Natural killer cell treated with Interleukin-12 subunit alpha and Interleukin-12 subunit beta and Interleukin-15 and Interleukin-18, amount 100 ng/mL, for 72 hours (primary cell): ENCODE measurements around the gene ETS1. TPM values are rescaled to one million over a fixed set of nuclear protein-coding genes. Genes with fewer than 3 reads are reported as not detected.
A peak's percentile ranks its signal among the peaks of the same experiment; 100 is the strongest.

Experiments
- ATAC-seq, 2 donors: fragments of 150-1000 bp; cut with Tn5 transposase in 1 of 2; sonication (Bioruptor Pico), chemical (Tn5 transposase) in 1 of 2; 2 replicates each; pipeline ENCODE4 v1.10.0; 2021
- DNase-seq: peaks from one replicate; pipeline ENCODE4 v3.0.0; 2022; ENCODE audit warnings: low spot score
- H3K27ac Mint-ChIP-seq, 2 donors: 1 replicate in 1 of 2; 2 replicates in 1 of 2; pipeline ENCODE4 v1.8.0; 2022; ENCODE audit warnings: mixed read lengths in 2 of 2, mild to moderate bottlenecking in 1 of 2, moderate library complexity in 1 of 2
- H3K27me3 Mint-ChIP-seq, 2 donors: 1 replicate in 1 of 2; 2 replicates in 1 of 2; pipeline ENCODE4 v1.8.0; 2022; ENCODE audit warnings: mixed read lengths in 2 of 2
- H3K36me3 Mint-ChIP-seq: one replicate; pipeline ENCODE4 v1.8.0; 2022; ENCODE audit warnings: mixed read lengths
- H3K4me1 Mint-ChIP-seq, 2 donors: 1 replicate in 1 of 2; 2 replicates in 1 of 2; pipeline ENCODE4 v1.8.0; 2022; ENCODE audit warnings: low read depth in 2 of 2, mixed read lengths in 2 of 2, mild to moderate bottlenecking in 1 of 2
- H3K4me3 Mint-ChIP-seq: one replicate; pipeline ENCODE4 v1.8.0; 2022; ENCODE audit warnings: mixed read lengths
- H3K9me3 Mint-ChIP-seq: 2 replicates; pipeline ENCODE4 v1.8.0; 2022; ENCODE audit warnings: mixed read lengths
- total RNA-seq, 2 donors: library from RNA; stranded (reverse); gene quantifications; one replicate each; pipeline ENCODE4 v1.2.3, GENCODE V29; 2022

ETS1 gene
- total RNA-seq, 2 donors from 2014 or later = 521 to 738 TPM

DNA sequence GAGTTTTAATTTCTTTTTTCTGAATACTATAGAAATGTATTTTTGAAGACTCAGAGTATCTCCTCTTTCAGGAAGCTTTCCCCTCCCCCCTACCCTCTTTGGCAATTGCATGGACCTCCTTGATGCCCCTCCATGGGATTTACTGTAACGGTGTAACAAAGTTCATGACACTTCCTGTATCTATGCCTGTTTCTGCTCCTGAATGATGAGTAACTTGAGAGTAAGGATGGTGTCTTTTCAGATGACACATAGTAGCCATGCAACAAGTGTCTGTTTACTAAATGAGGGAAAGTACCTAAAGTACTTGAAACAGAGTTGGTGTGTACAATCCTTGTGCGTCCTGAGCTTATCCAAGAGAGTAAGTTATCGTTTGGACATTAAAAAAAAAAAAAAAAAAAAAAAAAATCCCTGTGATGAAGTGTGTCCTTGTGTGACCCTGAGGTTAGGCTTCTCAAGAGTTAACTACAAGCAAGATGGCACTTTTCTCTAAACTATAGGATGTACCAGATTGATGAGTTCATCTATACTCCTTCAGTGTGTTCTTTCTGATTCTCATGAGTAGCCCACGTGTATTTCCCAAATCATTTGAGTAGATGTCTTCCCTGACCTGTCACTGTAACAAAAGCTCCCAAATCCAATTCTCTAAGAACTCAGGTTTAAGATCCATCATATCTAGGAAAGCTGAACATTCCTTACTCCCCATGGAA lies 7.4 kb downstream of the ETS1 start:
- H3K27ac Mint-ChIP-seq = peak overlapping the region; percentile 91 to 95
- peaks cover 44 to 50% of the 10 kb centered on the region in 2 donors for H3K4me1 Mint-ChIP-seq
- peaks cover 4 to 7% of the 10 kb centered on the region in 2 donors for H3K27me3 Mint-ChIP-seq
- DNase-seq = no peak
- no peaks in the 10 kb centered on the region for H3K9me3 Mint-ChIP-seq
- peak; percentile 93 to 94 for ATAC-seq
- H3K36me3 Mint-ChIP-seq = no peaks in the 10 kb centered on the region
- H3K4me3 Mint-ChIP-seq = peak overlapping the region; percentile 69

DNA sequence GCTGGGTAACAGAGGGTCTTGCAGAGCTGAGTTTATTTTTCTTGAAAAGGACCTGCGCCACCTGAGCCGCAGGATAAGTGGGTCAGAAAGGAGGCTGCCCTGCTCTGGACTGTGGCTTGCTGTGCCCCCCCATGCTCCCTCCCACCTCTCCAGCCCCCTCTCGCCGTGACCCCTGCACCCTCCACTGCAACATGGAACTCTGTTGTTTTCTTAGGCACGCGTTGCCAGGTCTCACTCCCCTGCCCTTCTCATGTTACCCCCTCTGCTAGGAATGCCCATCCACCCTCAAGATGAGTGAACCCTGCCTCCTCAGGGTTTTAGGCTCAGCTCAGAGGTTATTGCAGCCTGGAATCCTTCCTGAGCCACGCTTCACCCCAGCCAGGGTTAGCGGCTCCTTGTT lies 10.8 kb downstream of the ETS1 start:
- H3K9me3 Mint-ChIP-seq = peaks cover 3% of the 10 kb centered on the region
- peaks cover 0 to 2% of the 10 kb centered on the region in 2 donors for H3K27me3 Mint-ChIP-seq
- peaks cover 41 to 45% of the 10 kb centered on the region in 2 donors for H3K4me1 Mint-ChIP-seq
- ATAC-seq (no peak), DNase-seq (no peak)
- H3K27ac Mint-ChIP-seq = peak overlapping the region in 1 of 2 donors; percentile 57
- H3K36me3 Mint-ChIP-seq = no peaks in the 10 kb centered on the region
- no peak overlapping the region for H3K4me3 Mint-ChIP-seq

DNA sequence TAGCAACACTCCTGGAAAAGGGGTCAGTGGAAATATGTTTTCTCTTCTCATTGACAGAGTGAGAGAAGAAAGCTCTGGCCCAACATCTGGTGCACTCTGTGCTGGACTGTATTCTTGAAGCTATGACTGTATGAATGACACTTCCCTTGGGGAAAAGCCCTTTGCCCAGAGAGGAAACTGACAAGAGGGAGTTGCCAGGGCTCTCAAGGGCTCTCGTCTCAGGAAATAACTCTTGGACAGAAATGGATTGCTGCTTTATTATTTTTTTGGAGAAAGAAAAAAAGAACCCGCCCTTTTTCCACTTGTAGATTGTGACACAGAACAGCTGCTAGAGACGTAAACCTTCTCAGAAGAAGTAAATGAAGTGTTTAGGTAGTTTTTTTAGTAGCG lies 11.4 kb downstream of the ETS1 start:
- Mint-ChIP-seq H3K4me3 (peak overlapping the region; percentile 45), H3K36me3 (no peaks in the 10 kb centered on the region), H3K4me1 (peaks cover 35 to 42% of the 10 kb centered on the region in 2 donors), H3K27me3 (peaks cover 0 to 2% of the 10 kb centered on the region in 2 donors), H3K27ac (peak overlapping the region in 1 of 2 donors; percentile 53), H3K9me3 (peaks cover 3% of the 10 kb centered on the region)
- ATAC-seq (peak in 1 of 2 donors; percentile 30), DNase-seq (no peak)

DNA sequence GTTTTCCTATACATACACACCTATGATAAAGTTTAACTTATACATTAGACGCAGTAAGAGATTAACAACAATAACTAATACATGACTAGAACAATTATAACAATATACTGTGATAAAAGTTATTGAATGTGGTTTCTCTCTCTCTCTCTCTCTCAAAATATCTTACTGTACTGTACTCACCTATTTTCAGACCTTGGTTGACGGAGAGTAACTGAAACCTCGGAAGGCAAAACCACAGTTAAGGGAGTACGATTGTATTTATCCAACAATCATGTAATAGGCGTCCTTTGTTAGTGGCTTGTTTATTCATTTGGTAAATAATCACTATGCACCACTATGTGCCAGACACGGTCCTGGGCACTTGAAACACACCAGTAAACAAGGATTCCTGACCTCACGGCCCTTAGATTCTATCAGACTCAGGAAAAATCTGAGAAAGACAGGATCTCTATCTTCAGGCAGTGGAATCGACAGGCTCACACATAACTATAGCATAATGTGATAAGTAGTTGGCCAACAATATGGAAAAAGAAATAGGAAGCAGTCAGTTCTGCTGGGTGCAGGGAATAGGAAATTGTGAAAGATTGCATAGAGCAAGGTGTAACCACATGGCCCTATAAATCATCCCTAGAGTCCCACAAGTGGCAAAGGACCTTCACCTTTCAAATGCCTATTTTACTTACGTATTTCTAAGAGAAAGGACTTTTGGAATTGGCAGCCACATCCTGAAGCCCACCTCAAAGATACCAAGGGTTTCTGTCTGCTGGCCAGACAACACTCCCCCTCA lies 12.0 kb downstream of the ETS1 start:
- DNase-seq = no peak
- Mint-ChIP-seq H3K27ac (peak overlapping the region; percentile 7 to 53), H3K9me3 (peaks cover 3% of the 10 kb centered on the region), H3K27me3 (peaks cover 0 to 2% of the 10 kb centered on the region in 2 donors), H3K4me3 (peak overlapping the region; percentile 45), H3K36me3 (no peaks in the 10 kb centered on the region), H3K4me1 (peaks cover 29 to 36% of the 10 kb centered on the region in 2 donors)
- no peak for ATAC-seq

DNA sequence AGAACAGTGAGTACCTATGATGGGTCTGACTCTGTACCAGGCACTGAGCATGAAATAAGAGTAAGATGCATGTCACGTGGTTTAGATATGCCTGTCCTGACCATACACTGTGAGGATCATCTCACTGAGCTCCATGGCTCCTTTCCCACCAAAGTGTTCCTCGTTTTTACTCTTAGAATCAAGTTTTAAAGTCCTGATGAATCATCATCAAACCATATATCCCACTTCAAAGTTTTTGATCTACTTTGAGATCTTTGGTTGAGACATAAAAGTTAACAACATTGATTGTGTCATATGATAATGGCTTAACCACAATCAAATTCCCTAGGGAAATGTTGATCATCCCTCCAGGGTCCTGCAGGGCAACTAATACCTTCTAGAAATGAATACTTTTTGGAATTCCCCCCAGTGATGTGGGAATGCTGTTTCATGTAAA lies 12.8 kb downstream of the ETS1 start:
- peaks cover 21 to 29% of the 10 kb centered on the region in 2 donors for H3K4me1 Mint-ChIP-seq
- no peak overlapping the region for H3K4me3 Mint-ChIP-seq
- DNase-seq (no peak), ATAC-seq (no peak)
- H3K9me3 Mint-ChIP-seq = peaks cover 3% of the 10 kb centered on the region
- peaks cover 0 to 2% of the 10 kb centered on the region in 2 donors for H3K27me3 Mint-ChIP-seq
- peak overlapping the region in 1 of 2 donors; percentile 53 for H3K27ac Mint-ChIP-seq
- H3K36me3 Mint-ChIP-seq = no peaks in the 10 kb centered on the region

DNA sequence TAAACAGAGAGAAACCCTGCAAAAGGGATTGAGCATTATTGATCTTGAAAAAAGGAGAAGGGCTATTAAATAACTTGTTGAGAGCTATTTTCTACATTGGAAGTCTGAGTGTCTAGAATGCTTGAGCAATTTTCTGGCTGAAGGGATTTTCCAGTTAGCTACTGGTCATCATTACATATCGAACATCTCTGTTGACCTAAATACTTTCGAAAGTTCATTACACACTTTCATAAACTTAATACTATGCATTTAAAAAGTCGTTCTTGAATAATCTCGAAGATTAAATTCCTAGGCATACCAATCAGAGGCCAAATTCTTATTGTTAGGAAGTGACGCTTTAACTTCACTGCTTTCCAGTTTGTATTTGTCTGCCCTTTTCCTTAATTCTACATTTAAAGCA lies 13.7 kb downstream of the ETS1 start:
- DNase-seq (no peak), ATAC-seq (no peak)
- no peaks in the 10 kb centered on the region for H3K36me3 Mint-ChIP-seq
- peaks cover 0 to 2% of the 10 kb centered on the region in 2 donors for H3K27me3 Mint-ChIP-seq
- H3K4me1 Mint-ChIP-seq = peaks cover 20 to 29% of the 10 kb centered on the region in 2 donors
- H3K9me3 Mint-ChIP-seq = peaks cover 3% of the 10 kb centered on the region
- peak overlapping the region in 1 of 2 donors; percentile 26 for H3K27ac Mint-ChIP-seq
- H3K4me3 Mint-ChIP-seq = no peak overlapping the region

DNA sequence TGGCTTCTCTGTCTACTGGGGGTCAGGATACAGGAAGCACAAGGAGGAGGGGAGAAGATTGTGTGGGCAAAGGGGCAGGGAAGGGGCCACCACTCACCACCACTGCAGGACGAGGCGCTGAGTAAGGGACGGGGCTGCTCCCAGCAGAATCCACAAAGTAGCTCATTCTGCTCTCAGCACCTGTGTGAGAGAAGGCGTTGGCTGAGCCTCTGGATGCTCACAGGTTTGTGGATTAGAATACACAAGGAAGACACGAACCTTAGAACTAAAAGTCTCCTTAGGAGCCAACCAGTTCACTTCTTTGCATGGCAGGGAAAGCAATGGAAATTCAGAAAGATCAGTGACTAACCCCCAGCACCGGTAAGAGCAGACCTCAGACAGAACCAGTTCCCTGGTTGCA lies 14.4 kb downstream of the ETS1 start:
- Mint-ChIP-seq H3K9me3 (peaks cover 3% of the 10 kb centered on the region), H3K4me1 (peaks cover 20 to 29% of the 10 kb centered on the region in 2 donors), H3K27me3 (peaks cover 0 to 2% of the 10 kb centered on the region in 2 donors), H3K4me3 (no peak overlapping the region), H3K27ac (peak overlapping the region in 1 of 2 donors; percentile 26), H3K36me3 (no peaks in the 10 kb centered on the region)
- no peak for ATAC-seq
- DNase-seq = no peak

DNA sequence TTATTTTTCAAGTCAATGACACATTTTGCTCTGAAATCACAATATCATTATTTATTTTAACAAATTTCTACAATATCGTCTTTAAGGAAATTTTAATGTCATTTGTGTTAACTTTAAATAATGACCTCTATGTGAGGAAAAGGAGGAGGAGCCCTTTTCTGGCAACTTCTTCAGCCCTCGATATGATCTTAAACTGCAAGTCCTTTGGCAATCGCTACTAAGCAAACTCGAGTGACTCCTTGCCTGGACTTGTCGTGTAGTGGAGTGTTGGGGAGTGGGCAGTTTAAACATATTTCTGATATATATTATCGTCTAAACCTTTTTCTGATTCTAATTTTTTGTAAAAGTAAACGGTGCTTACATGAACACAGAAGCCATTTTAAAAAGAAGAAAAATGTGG lies 16.7 kb downstream of the ETS1 start:
- H3K4me1 Mint-ChIP-seq = peaks cover 20 to 29% of the 10 kb centered on the region in 2 donors
- DNase-seq (no peak), ATAC-seq (no peak)
- H3K4me3 Mint-ChIP-seq = no peak overlapping the region
- no peaks in the 10 kb centered on the region for H3K27me3 Mint-ChIP-seq
- peaks cover 3% of the 10 kb centered on the region for H3K9me3 Mint-ChIP-seq
- no peak overlapping the region for H3K27ac Mint-ChIP-seq
- no peaks in the 10 kb centered on the region for H3K36me3 Mint-ChIP-seq

DNA sequence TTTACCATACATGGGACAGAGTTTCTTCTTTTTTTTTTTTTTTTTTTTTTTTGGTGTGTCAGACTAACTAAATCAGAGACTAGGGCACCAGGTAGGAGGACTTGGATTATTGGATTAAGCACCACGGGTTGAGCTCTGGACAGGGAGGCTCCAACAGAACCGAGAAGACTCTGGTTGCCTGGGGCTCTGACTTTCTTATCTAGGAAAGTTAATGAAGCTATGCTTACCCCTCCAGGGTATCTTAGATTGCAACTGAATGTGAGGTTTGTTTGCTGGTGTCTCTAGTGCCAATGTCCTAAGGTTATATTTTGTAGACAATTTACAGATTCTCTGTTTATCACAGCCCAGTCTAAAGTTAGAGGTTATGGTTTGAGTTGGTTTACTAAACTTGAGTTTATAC lies 18.1 kb downstream of the ETS1 start:
- H3K4me1 Mint-ChIP-seq = peaks cover 8 to 16% of the 10 kb centered on the region in 2 donors
- no peaks in the 10 kb centered on the region for H3K27me3 Mint-ChIP-seq
- DNase-seq = no peak
- no peak overlapping the region for H3K4me3 Mint-ChIP-seq
- H3K27ac Mint-ChIP-seq = no peak overlapping the region
- no peak for ATAC-seq
- peaks cover 3% of the 10 kb centered on the region for H3K9me3 Mint-ChIP-seq
- H3K36me3 Mint-ChIP-seq = no peaks in the 10 kb centered on the region

DNA sequence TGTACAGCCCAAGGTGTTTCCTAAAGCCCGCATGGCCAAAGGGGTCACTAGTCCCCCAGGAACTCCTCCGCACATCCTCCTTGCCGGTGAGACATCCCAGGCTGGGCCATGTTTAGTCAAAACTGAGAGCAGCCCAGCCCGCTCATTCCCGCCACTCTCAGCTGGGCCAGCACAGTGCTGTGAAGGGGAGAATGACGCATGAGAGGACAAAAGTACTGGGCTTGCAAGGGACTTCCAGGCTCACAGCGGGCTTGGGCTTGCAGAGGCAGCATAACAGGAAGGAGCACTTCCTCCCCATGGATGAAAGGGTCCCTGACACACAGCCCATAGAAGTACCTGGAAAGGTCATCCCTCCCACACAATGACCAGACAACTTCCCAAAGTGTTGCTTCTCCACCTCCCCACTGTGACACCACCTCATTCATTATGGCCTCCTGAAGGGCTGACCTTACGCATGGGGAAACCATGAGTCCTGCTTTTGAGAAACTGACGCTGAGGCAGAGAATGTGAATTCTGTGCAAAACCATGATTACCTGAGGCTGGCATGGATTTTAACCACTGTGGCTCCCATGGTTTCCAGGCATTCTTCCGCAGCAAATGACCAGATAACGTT lies 19.1 kb downstream of the ETS1 start:
- ATAC-seq = no peak
- Mint-ChIP-seq H3K36me3 (no peaks in the 10 kb centered on the region), H3K27ac (peak overlapping the region in 1 of 2 donors; percentile 44), H3K27me3 (no peaks in the 10 kb centered on the region), H3K4me3 (no peak overlapping the region), H3K9me3 (peaks cover 2% of the 10 kb centered on the region), H3K4me1 (peaks cover 8 to 12% of the 10 kb centered on the region in 2 donors)
- DNase-seq = no peak

DNA sequence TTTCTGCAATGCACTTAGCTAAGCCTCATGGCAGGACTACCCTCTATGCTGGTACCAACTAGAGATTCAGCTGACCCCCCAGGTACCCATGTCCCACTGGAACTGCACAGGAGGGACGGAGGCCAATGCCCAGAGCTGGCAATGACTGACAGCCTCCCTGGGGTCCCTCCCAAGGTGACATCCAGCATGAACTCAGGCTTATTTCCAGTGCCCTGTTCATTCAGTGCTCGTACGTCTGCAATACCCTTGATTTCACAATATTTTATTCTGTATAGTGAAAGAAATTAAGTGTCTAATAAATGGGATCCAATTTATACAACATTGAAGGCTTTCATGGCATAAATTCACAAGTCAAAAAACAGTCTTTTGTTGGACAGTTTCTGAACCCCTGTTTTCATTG lies 20.2 kb downstream of the ETS1 start:
- no peak for ATAC-seq
- H3K9me3 Mint-ChIP-seq = no peaks in the 10 kb centered on the region
- peaks cover 7 to 8% of the 10 kb centered on the region in 2 donors for H3K4me1 Mint-ChIP-seq
- peak overlapping the region in 1 of 2 donors; percentile 68 for H3K27ac Mint-ChIP-seq
- no peaks in the 10 kb centered on the region for H3K27me3 Mint-ChIP-seq
- no peaks in the 10 kb centered on the region for H3K36me3 Mint-ChIP-seq
- H3K4me3 Mint-ChIP-seq = no peak overlapping the region
- no peak for DNase-seq

DNA sequence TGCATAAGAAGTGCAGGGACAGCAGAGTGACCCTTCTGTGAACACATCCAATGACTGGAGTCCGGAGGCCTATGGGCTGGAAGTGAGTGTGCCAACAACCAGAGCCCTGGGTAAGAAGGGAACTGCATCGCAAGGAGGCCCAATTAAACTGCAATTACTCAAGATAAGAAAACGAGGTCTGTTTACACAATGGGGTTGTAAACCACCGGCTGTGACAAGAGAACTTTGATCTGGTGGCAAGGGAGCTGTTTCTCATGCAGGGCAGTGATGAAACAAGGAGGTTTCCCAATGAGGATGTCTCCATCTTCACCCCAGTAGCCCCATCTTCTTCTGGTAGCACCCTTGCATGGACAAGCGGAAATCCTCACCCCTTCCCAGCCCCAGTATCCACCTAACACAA lies 21.5 kb downstream of the ETS1 start:
- H3K27ac Mint-ChIP-seq = peak overlapping the region; percentile 60 to 62
- no peak for DNase-seq
- no peaks in the 10 kb centered on the region for H3K27me3 Mint-ChIP-seq
- peak in 1 of 2 donors; percentile 52 for ATAC-seq
- peaks cover 6% of the 10 kb centered on the region for H3K9me3 Mint-ChIP-seq
- peaks cover 13 to 15% of the 10 kb centered on the region in 2 donors for H3K4me1 Mint-ChIP-seq
- peak overlapping the region; percentile 21 for H3K4me3 Mint-ChIP-seq
- H3K36me3 Mint-ChIP-seq = no peaks in the 10 kb centered on the region

DNA sequence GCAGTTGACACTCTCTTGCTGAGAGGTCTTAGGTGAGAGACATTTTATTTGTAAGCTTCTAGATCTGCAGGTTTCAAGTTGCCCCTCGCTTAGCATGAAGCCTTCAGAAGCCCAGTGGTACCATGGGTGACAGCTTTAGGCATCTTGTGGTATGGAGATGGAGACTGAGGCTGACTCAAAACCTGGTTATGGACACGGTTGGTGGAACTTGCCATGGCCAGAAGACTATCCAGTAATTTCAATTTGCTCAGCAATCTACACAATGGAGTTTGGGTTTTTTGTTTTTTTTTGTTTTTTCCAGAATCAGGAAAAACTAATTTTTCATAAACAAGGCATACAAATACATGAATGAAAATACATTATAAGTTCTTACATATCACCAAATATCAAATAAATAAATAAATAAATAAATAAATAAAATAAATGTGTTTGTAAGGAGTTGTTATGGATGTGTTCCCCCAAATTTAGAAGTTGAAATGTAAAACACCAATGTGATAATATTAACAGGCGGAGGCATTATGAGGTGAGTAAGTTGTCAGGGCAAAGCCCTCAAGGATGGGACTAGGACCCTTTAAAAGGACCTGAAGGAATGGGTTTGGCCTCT lies 22.6 kb downstream of the ETS1 start:
- Mint-ChIP-seq H3K36me3 (no peaks in the 10 kb centered on the region), H3K9me3 (peaks cover 9% of the 10 kb centered on the region), H3K4me3 (no peak overlapping the region), H3K27ac (no peak overlapping the region), H3K27me3 (no peaks in the 10 kb centered on the region), H3K4me1 (peaks cover 18 to 23% of the 10 kb centered on the region in 2 donors)
- ATAC-seq = no peak
- DNase-seq = no peak
